Naive thymus-derived CD8-positive, alpha-beta T cell (primary cell): Measurements from ENCODE around the gene AUTS2. TPM values are rescaled to one million over a fixed set of nuclear protein-coding genes. Genes with fewer than 3 reads are reported as not detected.

Experiments
- ATAC-seq, 2 donors: fragments of 150-1000 bp; cut with Tn5 transposase in 1 of 2; sonication (Bioruptor Pico), chemical (Tn5 transposase) in 1 of 2; 1 replicate in 1 of 2; 2 replicates in 1 of 2; pipeline ENCODE4 v1.10.0; 2021; ENCODE audit warnings: mild to moderate bottlenecking in 2 of 2, moderate library complexity in 2 of 2
- POLR2A ChIA-PET: fragments of 350-600 bp; sonication (Branson Sonifier 250); formaldehyde crosslinking; loops from one replicate; lab custom pipeline; 2021; ENCODE audit warnings: antibody characterized with exemption; lab: Charles Lee
- DNase-seq, 10 donors: peaks; one replicate each; pipeline versions ENCODE4 v3.0.0 to v3.0.0-alpha.2; 2020 to 2022
- H3K27ac Mint-ChIP-seq, 10 donors: one replicate each; pipeline ENCODE4 v1.8.0; 2020 to 2022; ENCODE audit warnings: mild to moderate bottlenecking in 10 of 10, mixed read lengths in 10 of 10, moderate library complexity in 4 of 10, inconsistent platforms in 1 of 10
- H3K27me3 Mint-ChIP-seq, 5 donors: one replicate each; pipeline ENCODE4 v1.8.0; 2021 to 2022; ENCODE audit warnings: mixed read lengths in 5 of 5
- H3K36me3 Mint-ChIP-seq, 3 donors: one replicate each; pipeline ENCODE4 v1.8.0; 2020 to 2022; ENCODE audit warnings: mixed read lengths in 3 of 3, mild to moderate bottlenecking in 2 of 3, inconsistent platforms in 1 of 3
- H3K4me1 Mint-ChIP-seq, 4 donors: one replicate each; pipeline ENCODE4 v1.8.0; 2021 to 2022; ENCODE audit warnings: mixed read lengths in 4 of 4
- H3K4me3 Mint-ChIP-seq, 10 donors: one replicate each; pipeline ENCODE4 v1.8.0; 2020 to 2022; ENCODE audit warnings: mild to moderate bottlenecking in 10 of 10, mixed read lengths in 10 of 10, moderate library complexity in 6 of 10, inconsistent platforms in 1 of 10
- H3K9me3 Mint-ChIP-seq, 9 donors: one replicate each; pipeline ENCODE4 v1.8.0; 2020 to 2022; ENCODE audit warnings: mixed read lengths in 9 of 9, mild to moderate bottlenecking in 3 of 9, inconsistent platforms in 1 of 9, moderate library complexity in 1 of 9
- polyA plus RNA-seq, 3 donors: library from polyadenylated mRNA; unstranded; fragments of 300-500 nt; fragmentation: Illumina TruSeq; gene quantifications; one replicate each; pipeline ENCODE4 v1.2.3, GENCODE V29; 2021
- total RNA-seq, 8 experiments: library from RNA in 2 of 8; stranded (reverse) in 2 of 8; gene quantifications; one replicate each; pipeline ENCODE4 v1.2.3 and lab custom pipeline; 2021 to 2026

The AUTS2 gene
- total and polyA plus RNA-seq, 5 experiments from 2014 or later: 0.36 to 4.6 (median 3.0) TPM

DNA sequence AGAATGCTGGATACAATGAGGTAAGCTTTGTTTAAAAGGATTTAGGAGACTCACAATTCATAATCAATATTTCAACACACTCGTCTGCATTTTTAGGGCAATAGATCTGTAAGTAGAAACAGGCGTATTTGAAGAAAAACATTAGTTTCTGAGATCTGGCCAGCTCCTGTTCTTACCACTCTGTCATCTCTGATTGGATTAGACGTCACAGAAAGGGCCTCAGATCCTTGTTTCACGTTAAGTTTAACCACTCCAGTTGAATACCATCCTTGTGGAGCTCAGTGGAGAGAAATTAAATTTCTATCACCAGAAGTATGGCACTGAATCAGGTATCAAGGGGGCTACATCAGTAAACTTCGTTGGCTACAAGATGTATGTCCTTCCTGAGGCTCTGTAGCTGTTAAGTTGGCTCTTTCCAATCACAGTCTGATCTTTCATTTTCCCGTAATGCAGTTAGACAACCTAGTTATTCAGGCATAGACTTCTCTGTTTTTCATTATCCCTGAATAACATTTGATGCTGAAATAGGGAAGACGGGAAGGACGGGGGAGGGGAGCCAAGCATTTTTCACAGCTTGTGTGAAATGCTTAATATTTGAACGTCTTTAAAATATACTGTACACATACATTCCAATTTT lies 874.4 kb downstream of the AUTS2 start:
- no peaks in the 10 kb centered on the region for H3K27me3 Mint-ChIP-seq
- H3K9me3 Mint-ChIP-seq: no peaks in the 10 kb centered on the region
- H3K4me3 Mint-ChIP-seq: no peak overlapping the region
- H3K36me3 Mint-ChIP-seq: no peaks in the 10 kb centered on the region
- no peak overlapping the region for H3K27ac Mint-ChIP-seq
- DNase-seq (no peak), ATAC-seq (no peak)
- POLR2A ChIA-PET: no interaction called here
- H3K4me1 Mint-ChIP-seq: no peaks in the 10 kb centered on the region

DNA sequence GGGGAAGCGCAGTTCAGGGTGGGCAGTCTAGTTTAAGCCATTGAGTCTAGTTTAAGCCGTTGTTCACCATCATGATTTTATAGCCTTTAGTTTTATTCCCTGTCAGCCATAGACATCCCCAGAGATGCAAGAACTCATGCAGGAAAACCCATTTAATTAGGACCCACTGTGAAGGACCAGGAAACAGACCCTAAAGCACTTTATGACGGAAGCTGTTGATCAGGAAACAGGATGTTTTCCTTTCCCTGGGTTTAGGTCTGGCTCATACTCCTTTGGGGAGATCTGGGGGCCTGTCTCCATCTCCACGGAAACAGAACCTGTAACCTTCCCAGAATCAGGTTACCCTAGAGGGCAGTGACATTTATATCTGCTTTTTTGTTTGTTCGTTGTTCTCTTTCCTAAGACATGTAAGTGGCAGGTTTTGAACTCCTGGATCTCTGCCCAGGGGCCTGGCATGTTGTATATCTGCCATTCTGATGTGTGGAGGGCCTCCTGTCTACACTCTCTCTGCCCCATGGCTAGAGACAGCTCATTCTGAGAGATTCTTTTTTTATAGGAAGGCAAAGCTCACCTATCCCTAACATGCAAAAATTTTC lies 876.5 kb downstream of the AUTS2 start:
- no peaks in the 10 kb centered on the region for H3K4me1 Mint-ChIP-seq
- H3K36me3 Mint-ChIP-seq: no peaks in the 10 kb centered on the region
- no peak overlapping the region for H3K4me3 Mint-ChIP-seq
- POLR2A ChIA-PET: no interaction called here
- ATAC-seq: no peak
- peaks cover 0 to 4% (median 0%) of the 10 kb centered on the region in 5 donors for H3K27me3 Mint-ChIP-seq
- H3K9me3 Mint-ChIP-seq: no peaks in the 10 kb centered on the region
- no peak for DNase-seq
- H3K27ac Mint-ChIP-seq: no peak overlapping the region

DNA sequence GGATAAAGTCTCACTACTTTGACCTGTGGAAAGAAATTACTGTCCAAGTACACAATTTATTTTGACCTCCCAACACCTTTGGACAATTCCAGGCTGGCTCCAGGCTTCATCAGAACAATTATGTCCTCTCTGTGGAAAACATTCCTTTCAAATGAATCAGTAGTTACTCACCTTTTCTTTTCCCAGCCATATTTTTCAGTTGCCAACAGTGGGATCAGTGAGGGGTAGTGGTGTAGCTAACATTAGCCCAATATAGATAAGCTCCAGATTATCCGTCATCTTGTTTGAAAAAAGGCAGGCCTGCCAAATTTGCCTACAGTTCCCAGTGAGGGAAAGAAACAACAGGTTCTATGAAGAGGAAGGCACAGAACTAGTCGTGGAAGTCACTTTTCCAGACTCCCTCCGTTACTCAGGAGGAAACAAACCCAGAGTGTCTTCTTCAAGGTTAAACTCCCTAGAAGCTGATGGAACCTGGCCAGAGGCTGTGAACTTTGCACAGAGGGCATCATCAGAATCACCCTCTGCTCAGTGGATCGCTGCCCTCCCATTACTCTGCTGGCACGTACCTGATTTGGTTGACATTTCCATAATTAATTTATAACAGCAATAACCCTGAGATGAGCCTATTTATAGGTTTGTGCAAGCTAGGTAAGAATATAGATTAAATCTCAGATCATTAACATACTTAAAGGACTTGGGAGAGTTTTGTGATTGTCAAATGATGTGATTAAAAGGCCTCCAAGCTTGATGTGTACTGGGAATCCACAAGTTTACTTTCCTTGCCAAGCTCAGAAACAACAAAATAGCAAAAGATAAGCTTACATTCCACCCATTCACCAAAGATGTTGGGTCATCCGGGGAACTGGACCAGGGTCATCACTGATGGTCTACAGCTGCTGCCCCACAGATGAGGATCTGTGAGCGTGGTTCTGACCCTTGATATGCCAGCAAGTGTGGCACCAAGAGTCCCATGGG lies 879.0 kb downstream of the AUTS2 start:
- peaks cover 0 to 10% (median 0%) of the 10 kb centered on the region in 5 donors for H3K27me3 Mint-ChIP-seq
- H3K9me3 Mint-ChIP-seq: no peaks in the 10 kb centered on the region
- no peaks in the 10 kb centered on the region for H3K4me1 Mint-ChIP-seq
- ATAC-seq (no peak), DNase-seq (no peak)
- H3K4me3 Mint-ChIP-seq: no peak overlapping the region
- POLR2A ChIA-PET: no interaction called here
- H3K27ac Mint-ChIP-seq: no peak overlapping the region
- H3K36me3 Mint-ChIP-seq: no peaks in the 10 kb centered on the region

DNA sequence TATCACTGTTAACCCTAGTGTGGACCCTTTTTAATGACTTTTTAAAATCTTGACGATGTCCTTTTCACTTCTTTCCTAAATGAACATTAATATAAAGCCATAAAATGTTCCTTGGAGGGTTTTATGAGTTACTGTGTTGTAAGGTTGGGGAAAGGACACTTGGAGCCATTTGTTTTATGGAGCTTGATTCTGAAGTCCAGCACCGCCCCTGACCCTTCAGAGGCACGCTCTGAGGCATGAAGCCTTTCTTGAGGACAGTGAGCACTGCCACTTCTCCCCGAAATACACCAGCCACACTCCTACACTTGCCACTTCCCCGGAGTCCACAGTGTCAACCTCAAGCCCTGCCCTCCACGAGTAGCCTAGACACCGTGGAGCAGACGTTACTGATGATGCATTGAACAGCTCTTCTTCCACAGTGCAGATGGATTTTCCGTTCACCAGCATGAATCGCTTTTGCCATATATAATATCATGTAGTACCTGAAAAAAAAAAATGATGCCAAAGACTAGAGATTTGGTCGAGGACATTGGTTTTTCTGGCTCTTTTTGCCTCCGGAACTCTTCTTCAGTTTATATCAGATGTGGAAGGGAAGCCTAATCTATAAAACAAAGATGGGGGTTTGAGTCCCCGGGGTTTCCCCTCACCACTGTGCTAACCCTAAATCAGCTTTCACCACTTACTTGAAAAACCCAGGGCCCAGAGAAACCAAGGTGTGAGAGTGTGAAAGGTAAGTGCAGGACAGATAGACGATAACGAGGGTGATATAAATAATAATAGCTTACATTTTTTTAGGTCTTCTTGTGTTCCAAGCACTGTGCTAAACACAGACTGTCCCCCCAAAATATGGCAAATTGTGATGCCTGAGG lies 881.1 kb downstream of the AUTS2 start:
- peaks cover 0 to 10% (median 0%) of the 10 kb centered on the region in 5 donors for H3K27me3 Mint-ChIP-seq
- POLR2A ChIA-PET: no interaction called here
- peaks cover 0 to under 1% (median 0%) of the 10 kb centered on the region in 9 donors for H3K9me3 Mint-ChIP-seq
- ATAC-seq: no peak
- H3K4me1 Mint-ChIP-seq: no peaks in the 10 kb centered on the region
- no peak for DNase-seq
- no peak overlapping the region for H3K27ac Mint-ChIP-seq
- H3K36me3 Mint-ChIP-seq: no peaks in the 10 kb centered on the region
- H3K4me3 Mint-ChIP-seq: no peak overlapping the region

DNA sequence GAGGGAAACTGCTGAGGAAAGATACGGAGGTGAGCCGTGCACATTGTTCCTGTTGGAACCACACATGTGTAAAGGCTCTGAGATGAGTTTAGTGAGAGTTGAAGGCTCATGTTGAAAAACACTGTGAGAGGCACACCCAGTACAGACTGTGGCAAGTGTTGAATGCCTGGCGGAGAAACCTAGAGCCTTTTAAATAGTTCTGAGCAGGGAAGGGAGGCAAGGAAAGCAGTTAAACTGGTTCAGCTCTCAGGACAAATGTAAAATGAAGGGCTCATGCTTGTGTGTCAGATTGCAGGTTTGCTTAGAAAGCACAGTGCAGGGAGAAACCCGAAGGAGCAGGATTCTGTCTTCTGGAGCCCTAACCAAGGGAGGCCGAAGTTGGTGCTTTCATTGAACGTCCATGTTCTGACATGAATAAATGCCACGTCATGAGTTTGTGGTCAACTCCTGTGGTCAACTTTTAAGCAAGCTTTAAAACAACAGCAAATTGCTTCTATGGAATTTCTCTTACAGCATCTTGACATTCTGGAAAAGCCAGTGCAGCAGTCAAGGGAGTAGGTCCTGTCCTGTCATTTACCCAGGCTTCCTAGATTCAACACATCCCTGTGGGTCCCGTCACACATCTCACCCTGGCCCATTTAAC lies 882.8 kb downstream of the AUTS2 start:
- H3K27ac Mint-ChIP-seq: no peak overlapping the region
- POLR2A ChIA-PET: no interaction called here
- H3K27me3 Mint-ChIP-seq: peaks cover 0 to 10% (median 0%) of the 10 kb centered on the region in 5 donors
- ATAC-seq (no peak), DNase-seq (no peak)
- no peak overlapping the region for H3K4me3 Mint-ChIP-seq
- no peaks in the 10 kb centered on the region for H3K4me1 Mint-ChIP-seq
- H3K9me3 Mint-ChIP-seq: peaks cover 0 to 9% (median 0%) of the 10 kb centered on the region in 9 donors
- H3K36me3 Mint-ChIP-seq: no peaks in the 10 kb centered on the region

DNA sequence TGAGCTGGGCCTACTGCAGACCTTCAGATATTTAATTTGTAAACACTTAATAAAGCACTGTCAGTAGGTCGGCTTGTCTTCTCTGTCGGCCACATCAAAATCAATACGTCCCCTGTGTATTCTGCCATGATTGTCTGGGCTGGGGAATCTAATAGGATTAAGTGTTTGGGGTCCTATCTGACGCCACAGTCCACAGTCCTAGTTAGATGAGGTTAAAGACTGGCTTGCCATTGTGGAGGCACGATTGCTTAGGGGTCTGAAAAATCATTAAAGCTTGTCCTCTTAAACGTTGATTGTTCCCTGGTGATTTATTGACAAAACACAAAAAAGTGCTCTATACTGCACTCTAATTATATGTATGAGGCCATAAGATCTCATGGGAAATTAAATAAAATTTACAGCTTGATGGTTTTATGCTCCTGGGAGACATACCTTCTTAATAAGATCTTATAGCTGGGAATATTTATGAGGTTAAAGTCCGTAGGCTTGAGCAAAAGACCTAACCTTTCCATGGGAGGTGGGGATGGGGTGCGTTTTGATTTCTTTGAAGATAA lies 883.4 kb downstream of the AUTS2 start:
- no peak for ATAC-seq
- POLR2A ChIA-PET: no interaction called here
- no peak overlapping the region for H3K27ac Mint-ChIP-seq

DNA sequence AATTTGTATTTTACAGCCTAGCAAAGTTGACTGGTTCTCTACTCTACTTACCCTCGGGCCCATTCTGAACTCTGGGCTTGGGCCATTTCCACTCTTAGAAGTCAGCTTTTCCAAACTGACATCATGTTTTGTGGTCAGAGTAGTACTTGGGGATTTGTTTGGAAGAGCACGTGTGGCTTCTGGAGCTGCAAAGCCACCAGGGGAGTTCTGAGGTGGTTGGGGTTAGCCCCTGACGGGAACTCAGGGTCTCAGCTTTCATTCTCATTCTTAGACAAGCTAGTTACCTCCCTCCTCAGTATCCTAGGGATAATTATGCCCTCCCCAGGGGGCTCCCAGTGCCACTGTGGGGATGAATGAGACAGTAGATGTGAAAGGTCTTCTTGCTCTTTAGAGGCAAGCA lies 886.0 kb downstream of the AUTS2 start:
- no peak for ATAC-seq
- POLR2A ChIA-PET: no interaction called here
- no peak overlapping the region for H3K27ac Mint-ChIP-seq

More for the DNA sequence above, 883.4 kb downstream of the AUTS2 start:
- DNase-seq: no peak
- no peaks in the 10 kb centered on the region for H3K36me3 Mint-ChIP-seq
- H3K4me1 Mint-ChIP-seq: no peaks in the 10 kb centered on the region
- H3K9me3 Mint-ChIP-seq: peaks cover 0 to 9% (median 0%) of the 10 kb centered on the region in 9 donors
- no peak overlapping the region for H3K4me3 Mint-ChIP-seq
- H3K27me3 Mint-ChIP-seq: peaks cover 0 to 10% (median 0%) of the 10 kb centered on the region in 5 donors

DNA sequence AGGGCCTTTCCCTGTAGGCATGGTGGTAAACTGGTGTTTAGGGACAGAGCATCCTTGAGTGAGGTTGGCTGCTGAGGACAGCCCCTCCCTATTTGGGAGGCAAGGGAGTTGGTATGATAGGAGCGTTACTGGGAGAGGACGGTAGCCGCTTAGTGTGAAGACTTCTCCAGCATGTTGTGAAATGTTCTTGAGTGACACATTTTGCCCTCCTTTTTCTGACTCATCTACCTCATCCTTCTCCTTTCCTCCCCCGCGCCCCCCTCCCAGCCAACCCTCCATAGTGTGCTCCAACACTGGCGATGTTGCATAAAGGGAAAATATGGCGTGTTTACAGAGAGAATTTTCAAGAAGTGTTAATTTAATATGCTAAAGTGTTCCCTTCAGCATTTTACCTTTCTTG lies 888.7 kb downstream of the AUTS2 start:
- peak overlapping the region in 1 of 10 donors; percentile 59 for H3K27ac Mint-ChIP-seq
- no peaks in the 10 kb centered on the region for H3K4me1 Mint-ChIP-seq
- H3K9me3 Mint-ChIP-seq: peaks cover 0 to 9% (median 0%) of the 10 kb centered on the region in 9 donors
- no peaks in the 10 kb centered on the region for H3K36me3 Mint-ChIP-seq
- H3K4me3 Mint-ChIP-seq: peak overlapping the region in 1 of 10 donors; percentile 45
- no peak for ATAC-seq
- peaks cover 0 to 7% (median 0%) of the 10 kb centered on the region in 5 donors for H3K27me3 Mint-ChIP-seq
- POLR2A ChIA-PET: no interaction called here
- DNase-seq: no peak

More for the DNA sequence above, 886.0 kb downstream of the AUTS2 start:
- Mint-ChIP-seq H3K9me3 (peaks cover 0 to 9% (median 0%) of the 10 kb centered on the region in 9 donors), H3K27me3 (peaks cover 0 to 16% (median 0%) of the 10 kb centered on the region in 5 donors), H3K4me1 (no peaks in the 10 kb centered on the region), H3K36me3 (no peaks in the 10 kb centered on the region), H3K4me3 (no peak overlapping the region)
- no peak for DNase-seq

DNA sequence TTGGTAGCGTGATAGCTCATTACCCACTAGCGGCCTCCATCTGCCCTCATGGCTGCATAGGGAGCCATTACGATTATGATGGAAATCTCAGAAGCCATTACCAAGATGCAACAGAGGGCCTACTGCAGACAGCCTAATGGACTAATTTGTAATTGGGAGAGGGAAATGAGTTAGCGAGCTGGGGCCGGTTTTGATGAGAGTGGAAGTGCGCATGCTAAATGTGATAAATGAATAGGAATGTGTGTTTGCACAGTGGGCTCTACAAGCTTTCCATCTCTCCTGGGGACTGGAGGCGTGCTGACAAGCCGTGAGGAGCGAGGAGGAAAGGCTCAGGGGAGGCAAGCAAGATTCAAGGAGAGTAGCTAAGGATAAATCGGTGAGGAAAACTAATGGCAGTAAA lies 889.2 kb downstream of the AUTS2 start:
- no peaks in the 10 kb centered on the region for H3K36me3 Mint-ChIP-seq
- no peak overlapping the region for H3K27ac Mint-ChIP-seq
- POLR2A ChIA-PET: no interaction called here
- H3K4me1 Mint-ChIP-seq: no peaks in the 10 kb centered on the region
- peaks cover 0 to 7% (median 0%) of the 10 kb centered on the region in 5 donors for H3K27me3 Mint-ChIP-seq
- no peak overlapping the region for H3K4me3 Mint-ChIP-seq
- ATAC-seq (no peak), DNase-seq (no peak)
- peaks cover 0 to 9% (median 0%) of the 10 kb centered on the region in 9 donors for H3K9me3 Mint-ChIP-seq

DNA sequence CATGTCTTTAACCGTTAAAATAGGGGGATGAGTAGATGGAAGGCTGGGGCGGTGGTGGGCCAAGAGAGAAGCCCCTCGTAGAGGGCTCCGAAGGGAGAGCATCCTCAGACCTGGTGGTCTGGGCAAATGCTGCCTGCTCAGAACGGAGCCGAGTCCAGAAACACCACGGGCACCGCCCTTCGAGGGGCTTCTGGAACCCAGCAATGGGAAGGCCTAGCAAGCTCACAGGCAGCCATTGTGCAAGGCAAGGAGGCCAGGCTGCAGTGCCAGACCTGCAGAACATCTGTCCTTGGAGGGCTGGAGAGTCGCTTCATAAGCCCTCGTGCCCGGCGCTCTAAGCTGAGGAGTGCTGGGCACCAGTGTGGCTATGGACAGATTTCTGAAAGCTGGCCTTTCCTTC lies 889.6 kb downstream of the AUTS2 start:
- POLR2A ChIA-PET: no interaction called here
- no peak for ATAC-seq
- H3K27ac Mint-ChIP-seq: no peak overlapping the region

DNA sequence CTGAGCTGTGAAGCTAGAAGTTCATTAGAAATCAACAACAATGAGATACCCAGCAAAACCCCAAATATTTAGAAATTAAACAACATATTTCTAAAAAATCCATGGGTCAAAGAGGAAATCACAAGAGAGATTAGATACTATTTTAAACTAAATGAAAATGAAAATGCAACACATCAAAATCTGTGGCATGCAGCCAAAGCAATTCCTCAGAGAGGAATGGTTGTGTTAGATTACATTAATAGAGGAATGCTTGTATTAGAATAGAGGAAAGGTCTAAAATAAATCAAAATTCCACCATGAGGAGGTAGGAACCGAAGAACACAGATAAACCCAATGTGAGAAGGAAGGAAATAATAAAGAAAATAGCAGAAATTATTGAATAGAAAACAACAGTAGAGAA lies 891.5 kb downstream of the AUTS2 start:
- no peaks in the 10 kb centered on the region for H3K36me3 Mint-ChIP-seq
- no peak overlapping the region for H3K4me3 Mint-ChIP-seq
- peaks cover 0 to 7% (median 0%) of the 10 kb centered on the region in 5 donors for H3K27me3 Mint-ChIP-seq
- peaks cover 0 to 5% (median 0%) of the 10 kb centered on the region in 9 donors for H3K9me3 Mint-ChIP-seq
- ATAC-seq: no peak
- H3K27ac Mint-ChIP-seq: no peak overlapping the region
- POLR2A ChIA-PET: no interaction called here
- no peak for DNase-seq
- no peaks in the 10 kb centered on the region for H3K4me1 Mint-ChIP-seq

More for the DNA sequence above, 889.6 kb downstream of the AUTS2 start:
- H3K27me3 Mint-ChIP-seq: peaks cover 0 to 7% (median 0%) of the 10 kb centered on the region in 5 donors
- H3K4me3 Mint-ChIP-seq: no peak overlapping the region
- H3K9me3 Mint-ChIP-seq: peaks cover 0 to 9% (median 0%) of the 10 kb centered on the region in 9 donors
- no peaks in the 10 kb centered on the region for H3K4me1 Mint-ChIP-seq
- DNase-seq: no peak
- no peaks in the 10 kb centered on the region for H3K36me3 Mint-ChIP-seq
